DND-41 (cell line): Measurements from ENCODE around the gene PRSS56.

Experiments used
- EZH2 ChIP-seq: IDR thresholded peaks from 3 replicates; pipeline ENCODE4 v1.6.1; 2012; ENCODE audit warnings: borderline replicate concordance, low read depth, mild to moderate bottlenecking, moderate library complexity, low read length, inconsistent platforms; ENCODE audit not compliant: severe bottlenecking
- TF ChIP-seq, protein P1 (sequence below): IDR thresholded peaks from 2 replicates; pipeline ENCODE4 v1.5.1; 2012; ENCODE audit warnings: borderline replicate concordance, low read length, moderate library complexity, mild to moderate bottlenecking; ENCODE audit not compliant: poor library complexity, severe bottlenecking; ENCODE audit errors: extremely low read depth

GRCh38 chr2:232523402-232523681 lies 3.2 kb downstream of the PRSS56 start:
- no peak for TF ChIP-seq EZH2
- TF ChIP-seq, protein P1, sequence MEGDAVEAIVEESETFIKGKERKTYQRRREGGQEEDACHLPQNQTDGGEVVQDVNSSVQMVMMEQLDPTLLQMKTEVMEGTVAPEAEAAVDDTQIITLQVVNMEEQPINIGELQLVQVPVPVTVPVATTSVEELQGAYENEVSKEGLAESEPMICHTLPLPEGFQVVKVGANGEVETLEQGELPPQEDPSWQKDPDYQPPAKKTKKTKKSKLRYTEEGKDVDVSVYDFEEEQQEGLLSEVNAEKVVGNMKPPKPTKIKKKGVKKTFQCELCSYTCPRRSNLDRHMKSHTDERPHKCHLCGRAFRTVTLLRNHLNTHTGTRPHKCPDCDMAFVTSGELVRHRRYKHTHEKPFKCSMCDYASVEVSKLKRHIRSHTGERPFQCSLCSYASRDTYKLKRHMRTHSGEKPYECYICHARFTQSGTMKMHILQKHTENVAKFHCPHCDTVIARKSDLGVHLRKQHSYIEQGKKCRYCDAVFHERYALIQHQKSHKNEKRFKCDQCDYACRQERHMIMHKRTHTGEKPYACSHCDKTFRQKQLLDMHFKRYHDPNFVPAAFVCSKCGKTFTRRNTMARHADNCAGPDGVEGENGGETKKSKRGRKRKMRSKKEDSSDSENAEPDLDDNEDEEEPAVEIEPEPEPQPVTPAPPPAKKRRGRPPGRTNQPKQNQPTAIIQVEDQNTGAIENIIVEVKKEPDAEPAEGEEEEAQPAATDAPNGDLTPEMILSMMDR = no peak
